Neural progenitor cell (in vitro differentiated cells): Measurements from ENCODE around the gene ST3GAL6. TPM values are rescaled to one million over a fixed set of nuclear protein-coding genes. Genes with fewer than 3 reads are reported as not detected.

Experiments used
- DNase-seq: peaks from one replicate; pipeline ENCODE4 v3.0.0-alpha.2; 2016; ENCODE audit warnings: low spot score
- H2AFZ ChIP-seq: fragments of 200-600 bp; sonication (generic); replicated peaks from 2 replicates; pipeline ENCODE4 v1.6.1; 2016; ENCODE audit warnings: antibody characterized with exemption
- H3F3A ChIP-seq: fragments of 200-600 bp; sonication (generic); 2 replicates; pipeline ENCODE4 v1.6.1; 2016; ENCODE audit warnings: antibody characterized with exemption, low read depth
- H3K27ac ChIP-seq: fragments of 200-600 bp; sonication (generic); 2 replicates; pipeline ENCODE4 v1.5.1; 2016; ENCODE audit warnings: mild to moderate bottlenecking
- H3K27me3 ChIP-seq: fragments of 200-600 bp; sonication (generic); 2 replicates; pipeline ENCODE4 v1.6.1; 2016; ENCODE audit warnings: mild to moderate bottlenecking, moderate library complexity
- H3K36me3 ChIP-seq: fragments of 200-600 bp; sonication (generic); 2 replicates; pipeline ENCODE4 v1.5.1; 2016
- H3K4me1 ChIP-seq: fragments of 200-600 bp; sonication (generic); 2 replicates; pipeline ENCODE4 v1.6.1; 2016; ENCODE audit warnings: mixed run types
- H3K4me2 ChIP-seq: fragments of 200-600 bp; sonication (generic); 2 replicates; pipeline ENCODE4 v1.6.1; 2016
- H3K4me3 ChIP-seq: fragments of 200-600 bp; sonication (generic); 2 replicates; pipeline ENCODE4 v1.5.1; 2016
- H3K79me2 ChIP-seq: fragments of 200-600 bp; sonication (generic); 2 replicates; pipeline ENCODE4 v1.6.1; 2016; ENCODE audit warnings: low read depth
- H3K9ac ChIP-seq: fragments of 200-600 bp; sonication (generic); 2 replicates; pipeline ENCODE4 v1.6.1; 2016
- H3K9me3 ChIP-seq: fragments of 200-600 bp; sonication (generic); 2 replicates; pipeline ENCODE4 v1.5.1; 2016; ENCODE audit warnings: low read depth
- H4K20me1 ChIP-seq: fragments of 200-600 bp; sonication (generic); 2 replicates; pipeline ENCODE4 v1.6.1; 2016; ENCODE audit warnings: low read depth
- H3K27ac Mint-ChIP-seq: 3 replicates; pipeline ENCODE4 v1.8.0; 2021; ENCODE audit warnings: mixed read lengths
- H3K27me3 Mint-ChIP-seq: 2 replicates; pipeline ENCODE4 v1.8.0; 2022; ENCODE audit warnings: low read depth, mild to moderate bottlenecking, inconsistent platforms, moderate library complexity, mixed read lengths; ENCODE audit not compliant: insufficient read depth
- H3K36me3 Mint-ChIP-seq: 3 replicates; pipeline ENCODE4 v1.8.0; 2021; ENCODE audit warnings: mixed read lengths
- H3K4me1 Mint-ChIP-seq: 3 replicates; pipeline ENCODE4 v1.8.0; 2021; ENCODE audit warnings: mixed read lengths
- H3K4me3 Mint-ChIP-seq: 3 replicates; pipeline ENCODE4 v1.8.0; 2021; ENCODE audit warnings: mild to moderate bottlenecking, moderate library complexity, mixed read lengths
- H3K9me3 Mint-ChIP-seq: 3 replicates; pipeline ENCODE4 v1.8.0; 2020; ENCODE audit warnings: mixed read lengths
- EZH2 ChIP-seq: fragments of 200-600 bp; sonication (generic); IDR thresholded peaks from 2 replicates; pipeline ENCODE4 v1.6.1; 2017; ENCODE audit warnings: antibody characterized with exemption, mild to moderate bottlenecking, moderate library complexity
- EZH2phosphoT487 ChIP-seq: fragments of 200-600 bp; sonication (generic); IDR thresholded peaks from 2 replicates; pipeline ENCODE4 v1.6.1; 2017; ENCODE audit warnings: antibody characterized with exemption
- total RNA-seq: library from RNA; depleted of rRNA; stranded (reverse); fragments of >200 nt; gene quantifications from 2 replicates; pipeline ENCODE4 v1.2.3, GENCODE V29; 2015; ENCODE audit warnings: low replicate concordance
- TF ChIP-seq, protein P1 (sequence below): fragments of 200-600 bp; sonication (generic); IDR thresholded peaks from 2 replicates; pipeline ENCODE4 v1.5.1; 2017; ENCODE audit warnings: antibody characterized with exemption, mild to moderate bottlenecking

Gene ST3GAL6
- total RNA-seq, 1 donor from 2014 or later = 18.6 TPM

DNA sequence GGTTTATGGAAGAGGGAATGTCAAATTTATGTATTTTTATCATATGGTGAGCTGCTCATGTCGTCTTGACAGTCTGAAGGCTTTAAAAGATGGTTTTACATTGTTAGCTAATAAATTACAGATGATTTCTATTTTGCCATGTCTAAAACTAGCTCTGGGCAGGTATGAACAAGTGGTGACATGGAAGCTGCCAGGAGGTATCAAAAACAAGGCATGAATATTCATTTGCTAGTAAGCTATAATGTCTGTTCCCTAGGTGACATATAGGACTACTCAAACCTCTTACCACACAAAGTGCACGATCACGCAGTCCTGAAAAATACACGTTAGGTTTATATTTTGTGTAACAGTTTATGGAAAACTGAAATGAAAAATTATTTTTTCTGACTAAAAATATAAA is 34.8 kb downstream of the ST3GAL6 start:
- TF ChIP-seq, protein P1, sequence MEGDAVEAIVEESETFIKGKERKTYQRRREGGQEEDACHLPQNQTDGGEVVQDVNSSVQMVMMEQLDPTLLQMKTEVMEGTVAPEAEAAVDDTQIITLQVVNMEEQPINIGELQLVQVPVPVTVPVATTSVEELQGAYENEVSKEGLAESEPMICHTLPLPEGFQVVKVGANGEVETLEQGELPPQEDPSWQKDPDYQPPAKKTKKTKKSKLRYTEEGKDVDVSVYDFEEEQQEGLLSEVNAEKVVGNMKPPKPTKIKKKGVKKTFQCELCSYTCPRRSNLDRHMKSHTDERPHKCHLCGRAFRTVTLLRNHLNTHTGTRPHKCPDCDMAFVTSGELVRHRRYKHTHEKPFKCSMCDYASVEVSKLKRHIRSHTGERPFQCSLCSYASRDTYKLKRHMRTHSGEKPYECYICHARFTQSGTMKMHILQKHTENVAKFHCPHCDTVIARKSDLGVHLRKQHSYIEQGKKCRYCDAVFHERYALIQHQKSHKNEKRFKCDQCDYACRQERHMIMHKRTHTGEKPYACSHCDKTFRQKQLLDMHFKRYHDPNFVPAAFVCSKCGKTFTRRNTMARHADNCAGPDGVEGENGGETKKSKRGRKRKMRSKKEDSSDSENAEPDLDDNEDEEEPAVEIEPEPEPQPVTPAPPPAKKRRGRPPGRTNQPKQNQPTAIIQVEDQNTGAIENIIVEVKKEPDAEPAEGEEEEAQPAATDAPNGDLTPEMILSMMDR = no peak
- TF ChIP-seq EZH2phosphoT487 (no peak), EZH2 (no peak)
- no peaks in the 10 kb centered on the region for H3F3A ChIP-seq
- Mint-ChIP-seq H3K27ac (no peak overlapping the region), H3K36me3 (peaks cover 44% of the 10 kb centered on the region), H3K27me3 (no peaks in the 10 kb centered on the region), H3K4me1 (no peaks in the 10 kb centered on the region), H3K4me3 (no peak overlapping the region), H3K9me3 (no peaks in the 10 kb centered on the region)
- H3K4me2 ChIP-seq = no peak overlapping the region
- no peaks in the 10 kb centered on the region for H4K20me1 ChIP-seq
- no peaks in the 10 kb centered on the region for H3K79me2 ChIP-seq
- no peak overlapping the region for H3K27ac ChIP-seq
- H3K9ac ChIP-seq = no peak overlapping the region
- no peaks in the 10 kb centered on the region for H3K9me3 ChIP-seq
- no peaks in the 10 kb centered on the region for H3K4me1 ChIP-seq
- no peak for DNase-seq
- H2AFZ ChIP-seq = no peak overlapping the region
- H3K36me3 ChIP-seq = no peaks in the 10 kb centered on the region
- no peak overlapping the region for H3K4me3 ChIP-seq
- H3K27me3 ChIP-seq = no peaks in the 10 kb centered on the region

DNA sequence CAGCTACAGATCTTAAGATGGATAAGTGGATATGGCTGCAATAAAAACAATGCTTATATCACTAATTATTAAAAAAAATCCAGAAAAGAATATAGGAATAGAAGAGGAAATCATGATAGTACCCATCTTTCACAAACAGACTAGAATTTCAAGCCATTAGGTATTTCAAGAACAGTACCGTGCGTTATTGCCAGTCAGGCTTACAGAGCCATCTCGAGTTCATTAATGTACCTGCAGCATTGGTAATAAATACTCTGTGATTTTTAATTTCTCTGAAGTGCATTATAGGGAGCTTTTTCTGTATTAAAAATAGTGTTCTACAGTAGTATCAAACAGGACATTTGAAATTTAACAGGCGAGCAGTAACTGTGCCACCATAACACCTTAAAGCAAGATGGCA is 35.7 kb downstream of the ST3GAL6 start:
- H3K27ac Mint-ChIP-seq = no peak overlapping the region
- no peaks in the 10 kb centered on the region for H3K4me1 ChIP-seq

DNA sequence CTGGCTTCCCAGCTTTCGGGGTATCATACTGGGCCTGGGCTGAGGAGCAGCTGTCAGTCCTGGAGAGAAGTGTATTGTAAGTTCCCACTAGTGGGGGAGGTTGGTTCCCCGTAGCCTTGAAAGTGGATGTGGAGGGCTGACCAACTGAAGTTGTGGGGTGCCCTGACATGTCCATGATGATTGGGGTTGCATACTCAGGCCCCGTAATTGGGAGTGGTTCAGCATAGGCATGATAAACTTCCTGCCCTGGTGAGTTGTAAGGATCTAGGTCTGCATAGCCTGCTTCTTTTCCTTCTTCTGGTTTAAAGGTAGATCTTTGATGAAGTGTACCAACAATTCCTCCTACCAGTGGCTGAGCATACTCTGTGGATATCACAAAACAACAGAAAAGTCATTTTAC is 36.3 kb downstream of the ST3GAL6 start:
- no peak overlapping the region for H3K27ac ChIP-seq
- Mint-ChIP-seq H3K4me1 (no peaks in the 10 kb centered on the region), H3K9me3 (peaks cover 2% of the 10 kb centered on the region), H3K27me3 (no peaks in the 10 kb centered on the region), H3K27ac (no peak overlapping the region), H3K4me3 (no peak overlapping the region), H3K36me3 (peaks cover 49% of the 10 kb centered on the region)
- no peaks in the 10 kb centered on the region for H3K36me3 ChIP-seq
- TF ChIP-seq, protein P1 = no peak
- TF ChIP-seq EZH2phosphoT487 (no peak), EZH2 (no peak)
- H3K79me2 ChIP-seq = no peaks in the 10 kb centered on the region
- DNase-seq = no peak
- H3K4me3 ChIP-seq = no peak overlapping the region
- H3K9ac ChIP-seq = no peak overlapping the region
- no peaks in the 10 kb centered on the region for H3K9me3 ChIP-seq
- H3K4me1 ChIP-seq = no peaks in the 10 kb centered on the region
- H3F3A ChIP-seq = no peaks in the 10 kb centered on the region
- H3K27me3 ChIP-seq = no peaks in the 10 kb centered on the region
- H2AFZ ChIP-seq = no peak overlapping the region
- H3K4me2 ChIP-seq = no peak overlapping the region
- H4K20me1 ChIP-seq = no peaks in the 10 kb centered on the region

More for the DNA sequence above, 35.7 kb downstream of the ST3GAL6 start:
- no peaks in the 10 kb centered on the region for H3F3A ChIP-seq
- no peak overlapping the region for H3K4me2 ChIP-seq
- H3K79me2 ChIP-seq = no peaks in the 10 kb centered on the region
- H3K36me3 Mint-ChIP-seq = peaks cover 48% of the 10 kb centered on the region
- no peak overlapping the region for H3K4me3 ChIP-seq
- H2AFZ ChIP-seq = no peak overlapping the region
- no peaks in the 10 kb centered on the region for H3K27me3 ChIP-seq
- H4K20me1 ChIP-seq = no peaks in the 10 kb centered on the region
- no peaks in the 10 kb centered on the region for H3K36me3 ChIP-seq
- no peak overlapping the region for H3K27ac ChIP-seq
- no peak overlapping the region for H3K4me3 Mint-ChIP-seq
- no peaks in the 10 kb centered on the region for H3K27me3 Mint-ChIP-seq
- H3K4me1 Mint-ChIP-seq = no peaks in the 10 kb centered on the region
- DNase-seq = no peak
- H3K9ac ChIP-seq = no peak overlapping the region
- H3K9me3 Mint-ChIP-seq = peaks cover 2% of the 10 kb centered on the region
- TF ChIP-seq EZH2 (no peak), EZH2phosphoT487 (no peak)
- TF ChIP-seq, protein P1 = no peak
- H3K9me3 ChIP-seq = no peaks in the 10 kb centered on the region
